Astrocyte of the cerebellum (primary cell): ENCODE results near the gene SH3TC2.

ENCODE experiments used
- DNase-seq: peaks from one replicate; pipeline ENCODE4 v3.0.0-alpha.2; 2011; ENCODE audit warnings: low read depth
- H3K4me3 ChIP-seq: 2 replicates; pipeline ENCODE4 v1.5.1; 2011; ENCODE audit warnings: mild to moderate bottlenecking, low read depth, low read length, moderate library complexity
- CTCF ChIP-seq: IDR thresholded peaks from 2 replicates; pipeline ENCODE4 v1.5.1; 2012; ENCODE audit warnings: low read length, low read depth, moderate library complexity, mild to moderate bottlenecking; ENCODE audit errors: missing control alignments
- in situ Hi-C: cut with HindIII; loops from 2 replicates; pipeline ENCODE4 v1.10.0; 2017; ENCODE audit warnings: low sequenced_read_pairs

SH3TC2 gene

GRCh38 chr5:149012350-149012749, 50.5 kb downstream of the SH3TC2 start:
- TF ChIP-seq CTCF, result no peak
- in situ Hi-C loops, result no loop called here
- no peak for DNase-seq
- H3K4me3 ChIP-seq, result no peak overlapping the region

GRCh38 chr5:149011728-149012127, 51.1 kb downstream of the SH3TC2 start:
- TF ChIP-seq CTCF, result no peak
- DNase-seq, result no peak
- in situ Hi-C loops, result no loop called here
- H3K4me3 ChIP-seq, result no peak overlapping the region

GRCh38 chr5:149011084-149011483, 51.8 kb downstream of the SH3TC2 start:
- H3K4me3 ChIP-seq, result no peak overlapping the region
- no peak for DNase-seq
- in situ Hi-C loops, result no loop called here
- TF ChIP-seq CTCF, result no peak

GRCh38 chr5:149007174-149007573, 55.7 kb downstream of the SH3TC2 start:
- in situ Hi-C loops, result no loop called here
- no peak for TF ChIP-seq CTCF
- no peak overlapping the region for H3K4me3 ChIP-seq
- DNase-seq, result no peak

- no peak overlapping the region for H3K4me3 ChIP-seq
- DNase-seq, result no peak
- in situ Hi-C loops, result no loop called here
- TF ChIP-seq CTCF, result no peak
Measured at GRCh38 chr5:149006426-149006825, 56.4 kb downstream of the SH3TC2 start.

- in situ Hi-C loops, result no loop called here
- no peak for DNase-seq
- TF ChIP-seq CTCF, result no peak
- no peak overlapping the region for H3K4me3 ChIP-seq
Measured at GRCh38 chr5:149005077-149005892, 57.6 kb downstream of the SH3TC2 start.
